Calu3 (cell line): ENCODE results near the gene EVPL. TPM values are rescaled to one million over a fixed set of nuclear protein-coding genes. Genes with fewer than 3 reads are reported as not detected.

Source experiments
- BruUV-seq: library from RNA; stranded (reverse); fragments of 400-500 nt; replicated peaks from 2 replicates; lab custom pipeline; 2021; lab: Mats Ljungman, UMichigan
- CTCF ChIA-PET: fragments of 300-600 bp; sonication (Branson Sonifier 250); formaldehyde crosslinking; loops from one replicate; lab custom pipeline; 2022; ENCODE audit warnings: antibody characterized with exemption; lab: Charles Lee
- DNase-seq: peaks from one replicate; pipeline ENCODE4 v3.0.0; 2022
- H3K27ac Mint-ChIP-seq: one replicate; pipeline ENCODE4 v1.8.0; 2022; ENCODE audit warnings: mixed read lengths; ENCODE audit not compliant: unreplicated experiment
- H3K27me3 Mint-ChIP-seq: one replicate; pipeline ENCODE4 v1.8.0; 2022; ENCODE audit warnings: mixed read lengths; ENCODE audit not compliant: unreplicated experiment
- H3K36me3 Mint-ChIP-seq: one replicate; pipeline ENCODE4 v1.8.0; 2022; ENCODE audit warnings: mild to moderate bottlenecking, moderate library complexity, mixed read lengths; ENCODE audit not compliant: insufficient read depth, unreplicated experiment
- H3K4me1 Mint-ChIP-seq: one replicate; pipeline ENCODE4 v1.8.0; 2022; ENCODE audit warnings: mild to moderate bottlenecking, low read depth, mixed read lengths; ENCODE audit not compliant: unreplicated experiment
- H3K4me3 Mint-ChIP-seq: one replicate; pipeline ENCODE4 v1.8.0; 2022; ENCODE audit warnings: mild to moderate bottlenecking, low read depth, moderate library complexity, mixed read lengths; ENCODE audit not compliant: unreplicated experiment
- H3K9me3 Mint-ChIP-seq: one replicate; pipeline ENCODE4 v1.8.0; 2022; ENCODE audit warnings: low read depth, mixed read lengths; ENCODE audit not compliant: unreplicated experiment
- intact Hi-C: fragments of 100-400 bp; cut with micrococcal nuclease; formaldehyde crosslinking; loops from one replicate; pipeline ENCODE4 v1.10.0; 2022; ENCODE audit not compliant: unreplicated experiment
- total RNA-seq: library from RNA; stranded (reverse); gene quantifications from 2 replicates; pipeline ENCODE4 v1.2.3, GENCODE V29; 2022
- TF ChIP-seq, protein P1 (sequence below): fragments of 200-600 bp; IDR thresholded peaks from one replicate; pipeline ENCODE4 v1.8.0; 2022; ENCODE audit warnings: antibody characterized with exemption; ENCODE audit not compliant: unreplicated experiment

Gene EVPL
- total RNA-seq, 1 experiment from 2014 or later: 51.8 TPM

GRCh38 chr17:76009969-76010661, 17.0 kb downstream of the EVPL start:
- Mint-ChIP-seq H3K27ac (peak overlapping the region; percentile 34), H3K4me3 (peak overlapping the region; percentile 44), H3K36me3 (peaks cover 68% of the 10 kb centered on the region), H3K27me3 (no peaks in the 10 kb centered on the region), H3K4me1 (peaks cover 9% of the 10 kb centered on the region), H3K9me3 (no peaks in the 10 kb centered on the region)
- intact Hi-C loops: no loop called here
- TF ChIP-seq, protein P1, sequence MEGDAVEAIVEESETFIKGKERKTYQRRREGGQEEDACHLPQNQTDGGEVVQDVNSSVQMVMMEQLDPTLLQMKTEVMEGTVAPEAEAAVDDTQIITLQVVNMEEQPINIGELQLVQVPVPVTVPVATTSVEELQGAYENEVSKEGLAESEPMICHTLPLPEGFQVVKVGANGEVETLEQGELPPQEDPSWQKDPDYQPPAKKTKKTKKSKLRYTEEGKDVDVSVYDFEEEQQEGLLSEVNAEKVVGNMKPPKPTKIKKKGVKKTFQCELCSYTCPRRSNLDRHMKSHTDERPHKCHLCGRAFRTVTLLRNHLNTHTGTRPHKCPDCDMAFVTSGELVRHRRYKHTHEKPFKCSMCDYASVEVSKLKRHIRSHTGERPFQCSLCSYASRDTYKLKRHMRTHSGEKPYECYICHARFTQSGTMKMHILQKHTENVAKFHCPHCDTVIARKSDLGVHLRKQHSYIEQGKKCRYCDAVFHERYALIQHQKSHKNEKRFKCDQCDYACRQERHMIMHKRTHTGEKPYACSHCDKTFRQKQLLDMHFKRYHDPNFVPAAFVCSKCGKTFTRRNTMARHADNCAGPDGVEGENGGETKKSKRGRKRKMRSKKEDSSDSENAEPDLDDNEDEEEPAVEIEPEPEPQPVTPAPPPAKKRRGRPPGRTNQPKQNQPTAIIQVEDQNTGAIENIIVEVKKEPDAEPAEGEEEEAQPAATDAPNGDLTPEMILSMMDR: no peak
- CTCF ChIA-PET: interaction anchor here (1.3 kb wide), 1 partner anchor 41 kb away, joined by 4 read pairs; no protein-coding TSS in a partner anchor
- BruUV-seq: no TSS peak
- DNase-seq: no peak

DNA sequence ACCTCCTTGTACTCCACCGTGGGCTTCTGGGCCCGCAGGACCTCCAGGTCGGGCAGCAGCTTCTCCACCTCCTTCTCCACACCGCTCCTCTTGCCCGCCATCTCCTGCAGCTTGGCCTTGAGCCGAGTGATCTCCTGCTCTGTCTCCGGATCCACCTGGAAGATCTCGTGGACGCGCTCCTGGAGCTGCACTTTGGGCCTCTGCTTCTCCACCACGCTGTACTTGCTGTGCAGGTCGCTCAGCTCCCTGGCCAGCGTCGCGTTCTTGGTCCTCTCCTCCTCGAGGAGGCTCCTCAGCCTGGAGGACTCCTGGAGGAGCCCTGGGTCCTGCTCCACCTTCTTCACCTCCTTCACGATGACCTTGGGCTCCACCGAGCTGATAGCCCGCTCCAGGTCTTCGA, 17.7 kb downstream of the EVPL start:
- intact Hi-C loops: no loop called here
- BruUV-seq: no TSS peak
- Mint-ChIP-seq H3K27ac (peak overlapping the region; percentile 34), H3K4me1 (peaks cover 12% of the 10 kb centered on the region), H3K9me3 (no peaks in the 10 kb centered on the region), H3K4me3 (no peak overlapping the region), H3K36me3 (peaks cover 75% of the 10 kb centered on the region), H3K27me3 (no peaks in the 10 kb centered on the region)
- TF ChIP-seq, protein P1: no peak
- no peak for DNase-seq
- CTCF ChIA-PET: interaction anchor here (1.3 kb wide), 1 partner anchor 42 kb away, joined by 4 read pairs; no protein-coding TSS in a partner anchor

- H3K27me3 Mint-ChIP-seq: no peaks in the 10 kb centered on the region
- H3K27ac Mint-ChIP-seq: no peak overlapping the region
- intact Hi-C loops: no loop called here
- H3K9me3 Mint-ChIP-seq: no peaks in the 10 kb centered on the region
- CTCF ChIA-PET: no interaction called here
- BruUV-seq: no TSS peak
- H3K4me1 Mint-ChIP-seq: peaks cover 12% of the 10 kb centered on the region
- H3K4me3 Mint-ChIP-seq: no peak overlapping the region
- H3K36me3 Mint-ChIP-seq: peaks cover 73% of the 10 kb centered on the region
- TF ChIP-seq, protein P1: no peak
- DNase-seq: no peak
Measured at GRCh38 chr17:76008630-76009425, 18.3 kb downstream of the EVPL start.

GRCh38 chr17:76008208-76008607, 18.9 kb downstream of the EVPL start:
- CTCF ChIA-PET: interaction anchor here (0.6 to 1.0 kb wide), 2 partner anchors 103 to 241 kb away, joined by 3 read pairs; no protein-coding TSS in a partner anchor
- H3K27ac Mint-ChIP-seq: no peak overlapping the region
- H3K36me3 Mint-ChIP-seq: peaks cover 73% of the 10 kb centered on the region
- H3K4me3 Mint-ChIP-seq: no peak overlapping the region
- H3K27me3 Mint-ChIP-seq: no peaks in the 10 kb centered on the region
- TF ChIP-seq, protein P1: no peak
- intact Hi-C loops: no loop called here
- BruUV-seq: no TSS peak
- H3K4me1 Mint-ChIP-seq: peaks cover 12% of the 10 kb centered on the region
- no peaks in the 10 kb centered on the region for H3K9me3 Mint-ChIP-seq
- DNase-seq: no peak
